VCaP (cell line): ENCODE data around the gene ACACB.

Source experiments
- H3K27ac ChIP-seq: fragments of 450-650 bp; 2 replicates; pipeline ENCODE4 v1.5.1; 2017
- TF ChIP-seq, protein P1 (sequence below): fragments of 450-650 bp; conservative IDR thresholded peaks from 2 replicates; pipeline ENCODE4 v1.5.1; 2017; ENCODE audit warnings: mild to moderate bottlenecking, moderate library complexity

The ACACB gene

DNA sequence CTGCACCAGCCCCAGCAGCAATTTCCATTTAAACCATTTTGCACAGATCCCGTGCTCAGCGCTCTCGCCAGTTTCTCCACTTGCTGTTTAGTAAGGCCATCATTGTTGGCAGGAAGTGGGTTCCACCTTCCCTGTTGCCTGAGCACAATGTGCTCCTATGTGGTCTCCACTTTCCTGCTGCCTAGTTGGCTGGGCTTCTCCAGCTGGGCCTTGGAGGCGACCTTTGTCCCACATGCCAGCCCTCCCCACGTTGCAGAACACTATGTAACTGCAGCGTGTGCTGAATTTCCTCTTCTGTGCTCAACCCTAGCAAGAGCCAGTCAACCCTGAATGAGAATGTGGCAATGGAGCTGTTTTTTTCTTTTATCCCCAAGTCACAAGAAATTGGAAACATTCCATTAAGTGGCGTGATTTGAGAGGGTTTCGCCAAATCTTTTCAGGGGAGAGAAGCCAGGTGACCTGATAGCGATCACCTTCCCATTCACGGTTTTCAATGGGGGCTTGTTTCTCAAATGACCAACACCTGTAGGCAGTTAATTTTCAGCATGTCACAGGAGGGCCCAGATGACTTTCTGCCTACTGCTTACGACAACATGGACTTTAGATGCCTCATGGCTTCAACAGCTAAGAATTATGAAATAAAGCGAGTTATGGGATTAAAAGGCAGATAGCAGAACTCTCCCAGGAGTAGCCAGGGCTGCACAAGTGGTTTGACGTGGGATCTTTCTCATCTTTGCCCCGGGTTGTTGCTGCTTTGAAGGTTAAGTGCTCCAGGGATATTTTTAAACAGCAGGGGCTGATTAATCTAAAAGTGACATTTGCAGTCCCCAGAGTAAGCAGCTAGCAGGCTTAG lies at the start of gene ACACB:
ACACB (plus strand) TSS at position 830 of the 853 bp plus-strand sequence. CDS start 22,819 bp downstream, outside the sequence.
- TF ChIP-seq, protein P1, sequence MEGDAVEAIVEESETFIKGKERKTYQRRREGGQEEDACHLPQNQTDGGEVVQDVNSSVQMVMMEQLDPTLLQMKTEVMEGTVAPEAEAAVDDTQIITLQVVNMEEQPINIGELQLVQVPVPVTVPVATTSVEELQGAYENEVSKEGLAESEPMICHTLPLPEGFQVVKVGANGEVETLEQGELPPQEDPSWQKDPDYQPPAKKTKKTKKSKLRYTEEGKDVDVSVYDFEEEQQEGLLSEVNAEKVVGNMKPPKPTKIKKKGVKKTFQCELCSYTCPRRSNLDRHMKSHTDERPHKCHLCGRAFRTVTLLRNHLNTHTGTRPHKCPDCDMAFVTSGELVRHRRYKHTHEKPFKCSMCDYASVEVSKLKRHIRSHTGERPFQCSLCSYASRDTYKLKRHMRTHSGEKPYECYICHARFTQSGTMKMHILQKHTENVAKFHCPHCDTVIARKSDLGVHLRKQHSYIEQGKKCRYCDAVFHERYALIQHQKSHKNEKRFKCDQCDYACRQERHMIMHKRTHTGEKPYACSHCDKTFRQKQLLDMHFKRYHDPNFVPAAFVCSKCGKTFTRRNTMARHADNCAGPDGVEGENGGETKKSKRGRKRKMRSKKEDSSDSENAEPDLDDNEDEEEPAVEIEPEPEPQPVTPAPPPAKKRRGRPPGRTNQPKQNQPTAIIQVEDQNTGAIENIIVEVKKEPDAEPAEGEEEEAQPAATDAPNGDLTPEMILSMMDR = no peak

DNA sequence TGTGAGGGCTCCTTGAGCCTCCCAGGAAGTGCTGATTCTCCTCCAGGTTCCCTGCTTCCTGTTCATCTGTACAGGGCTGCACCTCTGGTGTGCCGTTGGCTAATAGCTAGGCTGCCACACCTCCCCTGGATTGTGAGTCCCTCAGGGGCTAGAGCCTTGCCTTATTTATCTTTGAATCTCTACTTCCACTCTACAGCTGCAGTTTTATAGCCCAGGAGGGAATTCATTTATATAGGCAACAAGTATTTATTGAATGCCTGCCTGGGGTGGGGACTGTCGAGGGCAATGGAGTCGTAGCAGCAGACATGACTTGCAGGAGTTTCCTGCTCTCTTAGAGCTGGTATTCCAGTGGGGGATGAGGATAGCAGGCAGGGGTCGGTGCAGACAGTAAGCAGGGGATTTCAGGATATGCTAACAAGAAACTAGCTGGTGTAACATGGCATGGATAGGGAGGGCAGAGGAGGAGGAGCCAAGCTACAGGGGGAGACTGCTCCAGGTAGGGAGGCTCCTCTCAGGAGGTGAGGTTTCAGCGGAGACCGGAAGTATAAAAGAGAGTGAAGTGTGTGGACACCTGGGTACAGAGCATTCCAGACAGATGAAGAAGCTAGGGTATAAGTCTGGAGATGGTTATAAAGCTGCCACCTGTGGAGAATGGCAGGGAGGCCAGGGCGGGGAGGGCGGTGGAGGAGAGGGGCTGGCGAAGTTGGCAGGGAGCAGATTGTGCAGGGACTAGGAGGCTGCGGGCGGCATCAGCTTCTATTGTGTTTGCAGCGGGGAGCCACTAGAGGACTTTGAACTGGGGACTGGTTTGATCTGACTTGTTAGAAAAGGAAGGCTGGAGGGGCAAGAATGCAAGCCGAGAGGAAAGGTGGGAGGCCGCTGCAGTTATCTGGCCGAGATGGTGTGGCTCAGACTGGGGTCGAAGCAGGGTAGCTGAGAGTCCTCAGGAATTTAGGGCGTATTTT lies 46.8 kb upstream of the ACACB start:
- H3K27ac ChIP-seq = no peak overlapping the region
- TF ChIP-seq, protein P1 = no peak

More for the DNA sequence above, at the start of gene ACACB:
- H3K27ac ChIP-seq = no peak within 1 kb of the TSS

DNA sequence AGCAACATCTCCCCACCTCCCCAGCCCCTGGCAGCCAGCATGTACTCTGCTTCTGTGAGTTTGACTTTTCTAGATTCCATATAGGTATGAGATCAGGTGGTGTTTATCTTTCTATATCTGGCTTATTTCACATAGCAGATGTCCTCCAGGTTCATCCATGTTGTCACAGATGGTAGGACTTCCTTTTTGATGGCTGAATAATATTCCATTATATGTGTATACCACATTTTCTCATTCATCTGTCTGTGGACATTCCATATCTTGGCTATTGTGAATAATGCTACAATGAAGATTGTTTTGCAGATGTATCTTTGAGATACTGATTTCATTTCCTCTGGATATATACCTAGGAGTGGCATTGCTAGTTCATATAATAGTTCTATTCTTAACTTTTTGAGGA lies 41.5 kb upstream of the ACACB start:
- TF ChIP-seq, protein P1 = no peak
- no peak overlapping the region for H3K27ac ChIP-seq

DNA sequence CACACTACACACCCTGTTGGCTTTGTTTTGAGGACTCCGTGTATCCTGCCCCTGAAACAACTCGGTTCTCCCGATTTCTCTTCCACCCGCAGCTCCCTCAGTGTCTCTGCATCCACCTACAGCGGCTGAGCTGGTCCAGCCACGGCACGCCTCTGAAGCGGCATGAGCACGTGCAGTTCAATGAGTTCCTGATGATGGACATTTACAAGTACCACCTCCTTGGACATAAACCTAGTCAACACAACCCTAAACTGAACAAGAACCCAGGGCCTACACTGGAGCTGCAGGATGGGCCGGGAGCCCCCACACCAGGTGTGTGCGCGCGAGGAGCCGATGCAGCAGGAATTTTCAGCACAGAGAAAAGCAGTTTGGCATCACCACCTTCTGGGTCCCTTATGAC lies 33.6 kb upstream of the ACACB start:
- TF ChIP-seq, protein P1 = no peak
- no peak overlapping the region for H3K27ac ChIP-seq

DNA sequence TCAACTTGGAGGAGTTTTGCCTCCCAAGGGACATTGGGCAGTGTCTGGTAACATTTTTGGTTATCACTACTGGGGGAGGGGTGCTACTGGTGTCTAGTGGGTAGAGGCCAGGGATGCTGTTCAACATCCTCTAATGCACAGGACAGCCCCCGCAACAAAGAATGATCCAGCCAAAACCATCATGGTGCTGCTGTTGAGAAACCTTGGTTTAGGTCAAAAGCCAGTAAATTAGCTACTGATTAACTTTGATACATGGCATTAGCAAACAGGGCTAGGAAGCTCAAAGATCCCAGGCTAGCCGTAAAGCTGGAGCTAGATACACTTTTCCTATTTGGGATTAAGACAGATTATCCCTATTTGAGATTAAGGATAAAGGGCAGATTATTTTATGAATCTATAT lies 32.0 kb upstream of the ACACB start:
- H3K27ac ChIP-seq = no peak overlapping the region
- TF ChIP-seq, protein P1 = no peak

DNA sequence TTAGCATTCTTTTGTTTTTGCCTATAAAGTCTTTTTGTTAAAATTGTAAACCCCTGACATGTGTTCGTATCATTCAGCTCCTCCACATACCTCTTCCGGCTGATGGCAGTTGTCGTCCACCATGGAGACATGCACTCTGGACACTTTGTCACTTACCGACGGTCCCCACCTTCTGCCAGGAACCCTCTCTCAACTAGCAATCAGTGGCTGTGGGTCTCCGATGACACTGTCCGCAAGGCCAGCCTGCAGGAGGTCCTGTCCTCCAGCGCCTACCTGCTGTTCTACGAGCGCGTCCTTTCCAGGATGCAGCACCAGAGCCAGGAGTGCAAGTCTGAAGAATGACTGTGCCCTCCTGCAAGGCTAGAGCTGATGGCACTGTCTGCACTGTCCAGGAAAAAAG lies 30.8 kb upstream of the ACACB start:
- TF ChIP-seq, protein P1 = no peak
- peak overlapping the region; percentile 66; the same call in 1 of the 2 replicates for H3K27ac ChIP-seq

DNA sequence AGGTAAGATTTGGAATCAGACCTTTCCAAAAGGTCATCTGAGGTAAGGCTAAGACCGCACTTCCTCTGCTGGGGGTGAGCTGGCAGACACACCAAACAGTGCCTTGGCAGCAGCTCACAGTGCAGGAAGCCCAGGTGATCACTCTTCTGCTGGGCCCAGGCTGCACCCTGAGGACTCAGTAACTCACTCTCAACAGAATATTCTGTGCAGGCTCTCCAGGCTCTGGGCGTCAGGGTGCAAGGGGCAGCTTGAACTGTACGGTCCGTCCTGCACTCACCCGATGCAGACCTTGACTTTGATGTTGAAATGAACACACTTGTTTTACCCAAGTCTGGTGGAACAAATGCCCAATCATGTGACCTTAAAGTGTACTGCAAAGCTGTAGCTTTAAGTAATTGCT lies 29.1 kb upstream of the ACACB start:
- TF ChIP-seq, protein P1 = no peak
- H3K27ac ChIP-seq = peak overlapping the region; percentile 66
